HTR-8/SVneo (cell line): ENCODE results near the gene MAP3K9.

Experiments
- DNase-seq: peaks from one replicate; pipeline ENCODE4 v3.0.0; 2011; ENCODE audit warnings: low spot score, mixed read lengths; ENCODE audit not compliant: insufficient read length
- FAIRE-seq: peaks from 2 replicates; lab custom pipeline; 2011; peaks lifted over from hg19 to GRCh38; lab: Jason Lieb, UNC

MAP3K9 gene

DNA sequence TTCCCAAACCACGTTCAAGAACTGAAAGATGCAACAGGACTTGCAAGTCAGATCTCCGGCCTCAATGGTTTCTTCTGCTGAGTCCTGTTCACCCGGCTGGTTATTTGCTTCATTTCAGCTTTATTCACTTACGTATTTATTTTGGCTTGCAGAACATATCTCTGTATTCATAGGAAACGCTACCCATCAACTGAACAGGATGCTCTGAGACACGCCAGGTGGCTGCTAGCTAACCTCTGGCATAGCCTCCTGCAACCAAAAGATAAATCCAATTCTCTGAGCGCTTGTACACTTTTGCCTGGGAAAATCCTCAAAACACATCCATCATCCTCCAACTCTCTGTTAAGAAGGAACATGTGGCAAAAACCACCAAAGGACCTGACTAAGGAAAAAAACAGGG is 17.3 kb downstream of the MAP3K9 start:
- DNase-seq (no peak), FAIRE-seq (peak; percentile 44)

DNA sequence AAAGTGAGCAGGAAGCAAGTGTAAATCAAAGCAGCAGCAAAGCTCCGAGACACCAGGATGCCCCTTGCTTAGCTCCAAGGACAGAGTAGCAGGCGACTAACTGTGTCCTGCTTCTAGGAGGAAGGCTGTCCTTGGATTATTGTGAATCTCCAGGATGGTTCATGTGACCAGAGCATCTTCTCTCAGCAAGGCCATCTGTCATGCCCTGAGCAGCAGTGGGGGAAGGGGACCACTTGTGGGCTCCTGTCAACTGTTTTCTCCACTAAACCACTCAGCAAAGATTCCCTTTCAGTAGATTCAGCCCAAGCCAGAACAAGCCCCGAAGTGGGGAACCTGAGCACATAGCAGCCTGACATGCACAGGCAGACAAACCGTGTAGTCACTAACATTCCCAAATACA is 19.4 kb downstream of the MAP3K9 start:
- FAIRE-seq (no peak), DNase-seq (no peak)

DNA sequence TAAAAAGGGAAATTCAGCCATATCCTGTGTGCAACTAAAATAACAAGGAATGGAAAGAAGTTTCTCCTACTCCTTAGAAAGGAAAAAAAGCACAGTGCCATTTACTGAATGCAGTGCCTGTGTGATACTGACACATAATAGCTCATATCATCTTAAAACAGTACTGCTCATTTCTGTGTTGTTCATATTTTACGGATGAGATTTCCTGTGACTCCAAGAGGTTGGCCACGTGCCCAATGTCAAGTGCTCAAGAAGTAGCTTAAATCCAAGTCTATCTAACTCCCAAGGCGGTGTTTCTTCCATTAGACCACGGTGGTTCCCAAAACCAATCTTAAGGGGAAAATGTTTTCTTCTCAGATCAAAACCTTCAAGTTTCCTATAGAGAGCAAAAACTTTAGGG is 20.0 kb downstream of the MAP3K9 start:
- FAIRE-seq (peak; percentile 97), DNase-seq (peak; percentile 56)

DNA sequence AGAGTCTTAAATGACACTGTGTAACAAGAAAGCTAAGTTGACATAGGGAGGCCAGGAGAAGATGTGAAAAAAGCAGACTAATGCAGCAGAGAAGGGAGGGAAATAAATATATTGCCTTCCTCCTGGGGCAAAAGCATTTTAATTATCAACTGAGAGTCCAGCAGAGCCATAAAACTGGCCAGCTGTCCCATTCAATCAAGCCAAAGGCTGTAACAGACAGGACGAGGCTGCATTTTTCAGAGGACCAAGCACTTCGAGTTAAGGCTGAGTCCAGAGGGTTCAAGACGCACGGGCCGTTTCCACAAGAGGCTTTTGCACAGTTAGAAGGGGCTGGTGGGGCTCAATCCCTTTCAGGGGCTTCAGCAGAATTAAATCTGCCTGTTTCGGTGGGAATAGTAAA is 20.4 kb downstream of the MAP3K9 start:
- no peak for DNase-seq
- no peak for FAIRE-seq

DNA sequence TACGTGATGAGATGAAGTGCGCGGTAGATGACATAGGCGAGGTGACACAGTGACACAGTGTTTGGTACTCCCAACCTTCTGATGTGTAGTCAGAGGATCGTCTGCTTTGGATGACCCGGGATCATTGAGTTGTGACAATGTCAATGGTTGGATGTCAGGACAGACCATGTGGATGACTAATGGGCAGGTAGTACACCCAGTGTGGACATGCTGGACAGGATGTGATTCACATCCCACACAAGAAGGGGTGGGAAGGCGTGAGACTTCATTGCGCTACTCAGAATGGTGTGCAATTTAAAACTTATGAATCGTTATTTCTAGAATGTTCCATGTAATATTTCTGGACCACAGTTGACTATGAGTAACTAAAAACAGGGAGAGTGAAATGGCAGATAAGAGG is 23.8 kb downstream of the MAP3K9 start:
- peak; percentile 96 for FAIRE-seq
- DNase-seq, result no peak

DNA sequence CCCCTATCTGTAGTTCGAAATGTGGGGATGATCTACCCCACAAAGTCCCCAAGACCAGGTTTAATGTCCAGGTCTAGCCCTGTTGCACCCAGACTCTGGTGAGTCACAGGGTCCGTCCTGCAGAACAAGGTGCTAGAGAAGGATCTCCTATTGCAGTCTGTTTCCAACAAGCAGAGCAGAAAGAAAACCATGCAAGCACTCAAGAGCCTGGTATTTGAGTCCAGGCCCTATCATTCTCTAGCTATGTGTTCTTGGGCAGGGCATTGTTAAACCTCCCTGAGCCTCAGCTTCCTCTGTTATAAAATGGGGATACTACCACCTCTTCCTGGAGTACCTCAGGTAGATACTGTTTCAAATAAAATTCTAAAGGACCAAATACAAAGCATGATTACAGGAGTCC is 24.4 kb downstream of the MAP3K9 start:
- peak; percentile 20 for FAIRE-seq

DNA sequence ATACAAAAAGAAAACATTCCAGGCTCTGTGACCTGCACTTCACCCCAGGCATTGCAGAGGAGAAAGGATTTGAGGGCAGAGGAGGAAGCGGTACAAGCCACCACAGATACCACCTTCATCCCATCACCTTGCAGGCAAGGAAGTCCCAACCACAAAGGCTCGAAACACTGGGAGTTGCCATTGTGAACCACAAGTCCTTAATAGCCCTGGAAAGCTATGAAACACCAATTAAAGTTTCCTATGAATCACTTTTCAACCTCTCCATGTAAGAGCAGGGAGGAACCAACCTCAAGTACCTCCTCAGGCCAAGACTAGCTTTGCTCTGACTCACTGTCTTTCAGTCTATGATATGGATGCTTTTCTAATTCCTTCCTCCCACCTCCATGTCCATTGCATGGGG is 27.0 kb downstream of the MAP3K9 start:
- DNase-seq (peak; percentile 92), FAIRE-seq (no peak)

More for the DNA sequence above, 24.4 kb downstream of the MAP3K9 start:
- DNase-seq, result no peak

DNA sequence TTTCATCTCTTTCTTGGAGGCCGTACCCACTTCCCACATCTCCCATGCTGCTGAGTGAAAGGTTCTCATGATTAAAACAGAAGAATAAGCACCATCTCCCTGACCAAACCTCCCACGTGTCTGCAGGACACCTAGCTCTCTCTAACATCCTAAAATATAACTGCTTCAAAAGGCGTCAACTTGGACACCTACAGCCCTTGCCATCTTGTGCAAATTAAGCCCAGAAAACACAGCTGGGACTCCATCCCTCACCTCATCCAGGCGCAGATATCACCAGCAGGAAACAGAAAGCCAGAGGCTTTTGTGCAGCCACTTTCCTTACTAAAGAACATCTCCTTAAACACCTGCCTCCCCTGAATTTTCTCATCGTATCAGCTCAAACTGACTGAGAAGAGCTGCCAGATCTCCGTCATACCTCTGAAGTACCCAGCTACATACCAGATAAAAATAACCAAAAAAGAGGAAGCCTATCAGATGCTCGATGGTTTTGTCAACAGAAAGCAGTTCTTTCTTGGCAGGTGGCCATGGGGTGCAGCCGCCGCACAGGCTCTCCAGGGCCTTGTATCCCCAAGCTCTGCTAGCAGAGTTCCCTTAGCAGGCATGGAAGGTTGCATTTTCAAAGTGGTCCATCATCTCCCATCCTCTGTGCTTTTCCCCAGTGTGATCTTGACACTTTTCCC is 28.8 kb downstream of the MAP3K9 start:
- DNase-seq (no peak), FAIRE-seq (peak; percentile 65)

DNA sequence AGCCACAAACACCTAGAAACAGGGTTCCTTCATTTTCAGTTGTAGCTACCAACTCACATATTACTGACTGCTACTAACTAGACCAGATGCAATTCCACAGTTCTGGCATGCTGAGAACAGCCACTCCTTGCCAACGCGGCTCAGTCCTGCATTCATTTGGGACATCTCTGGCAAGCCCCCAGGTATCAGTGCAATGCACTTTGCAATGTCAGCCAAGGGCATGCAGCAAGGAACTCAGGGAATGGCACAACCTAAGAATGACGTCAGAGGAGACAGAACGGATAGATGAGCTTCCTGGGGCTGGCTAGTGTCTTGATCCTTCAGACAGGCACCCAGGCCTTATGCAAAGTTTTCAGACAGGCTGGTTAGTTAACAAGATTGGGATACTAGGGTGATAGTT is 29.6 kb downstream of the MAP3K9 start:
- DNase-seq, result no peak
- FAIRE-seq, result peak; percentile 94

DNA sequence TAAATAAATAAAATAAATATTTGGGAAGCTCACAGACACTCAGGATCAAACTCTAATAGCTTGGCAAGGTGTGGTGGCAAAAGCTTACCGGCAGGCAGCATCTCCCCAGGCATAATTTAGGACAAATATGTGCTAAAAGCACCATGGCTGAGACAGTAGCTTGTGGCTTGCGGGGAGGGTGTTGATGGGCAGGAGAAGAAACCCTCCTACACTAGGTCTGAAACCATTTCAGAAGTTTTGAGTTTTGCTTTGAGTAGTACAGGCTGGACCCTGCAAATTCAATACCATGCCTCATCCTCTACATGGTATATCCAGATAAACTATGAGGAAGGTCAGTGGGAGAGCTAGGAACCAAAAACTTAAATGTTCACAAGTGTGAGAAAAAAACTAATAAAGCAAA is 33.1 kb downstream of the MAP3K9 start:
- no peak for FAIRE-seq
- no peak for DNase-seq

DNA sequence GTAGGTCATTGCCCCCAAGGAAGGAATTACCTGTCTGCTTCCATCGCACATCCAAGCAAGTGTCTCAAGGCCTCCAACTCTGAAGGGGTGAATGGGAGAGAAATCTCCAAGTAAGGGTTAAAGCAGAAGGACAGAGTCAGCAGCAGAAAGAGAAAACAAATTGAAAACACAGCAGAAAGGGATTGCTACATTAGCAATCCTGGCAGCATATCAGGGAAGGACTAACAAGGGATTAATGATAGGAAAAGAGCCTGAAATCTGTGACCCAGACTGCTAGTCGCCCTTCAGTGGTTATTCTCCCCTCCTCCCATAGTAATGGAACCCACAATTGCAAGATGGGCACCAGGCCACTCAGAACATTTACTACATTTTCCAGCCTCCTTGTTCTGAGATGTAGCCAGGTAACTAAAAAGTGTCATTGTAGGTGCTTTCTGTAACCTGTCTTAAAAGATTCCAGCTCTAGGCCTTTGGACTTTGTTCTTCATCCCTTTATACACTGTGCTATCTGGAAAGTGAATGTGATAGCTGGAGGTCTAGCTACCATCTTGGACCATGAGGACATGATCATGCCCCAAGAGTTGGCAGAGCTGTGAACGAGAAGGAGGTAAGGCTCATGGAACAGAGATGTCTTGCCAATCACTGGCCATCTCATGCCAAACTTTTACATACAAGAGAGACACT is 36.0 kb downstream of the MAP3K9 start:
- FAIRE-seq (peak; percentile 74), DNase-seq (no peak)

DNA sequence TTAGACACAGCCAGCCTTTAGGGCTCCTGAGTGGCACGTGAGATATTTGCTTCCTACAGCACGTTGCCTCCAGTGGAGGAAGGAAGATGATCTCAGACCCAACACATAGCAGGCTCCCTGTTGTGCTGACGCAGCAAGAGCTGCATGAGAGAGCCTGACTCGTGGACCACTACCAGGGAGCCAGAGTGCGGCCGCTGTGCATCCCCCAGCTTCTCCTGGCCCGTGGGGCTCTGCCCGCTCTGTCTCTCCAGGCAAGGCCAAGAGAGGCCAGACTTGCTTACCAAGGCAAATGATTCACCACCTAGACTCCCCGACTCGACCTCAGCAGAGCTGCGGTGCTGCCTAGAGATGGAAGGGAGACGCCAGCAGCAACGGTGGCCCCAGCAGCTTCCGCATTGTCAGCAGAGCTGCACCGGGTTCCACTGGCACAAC is 37.5 kb downstream of the MAP3K9 start:
- no peak for DNase-seq
- no peak for FAIRE-seq

DNA sequence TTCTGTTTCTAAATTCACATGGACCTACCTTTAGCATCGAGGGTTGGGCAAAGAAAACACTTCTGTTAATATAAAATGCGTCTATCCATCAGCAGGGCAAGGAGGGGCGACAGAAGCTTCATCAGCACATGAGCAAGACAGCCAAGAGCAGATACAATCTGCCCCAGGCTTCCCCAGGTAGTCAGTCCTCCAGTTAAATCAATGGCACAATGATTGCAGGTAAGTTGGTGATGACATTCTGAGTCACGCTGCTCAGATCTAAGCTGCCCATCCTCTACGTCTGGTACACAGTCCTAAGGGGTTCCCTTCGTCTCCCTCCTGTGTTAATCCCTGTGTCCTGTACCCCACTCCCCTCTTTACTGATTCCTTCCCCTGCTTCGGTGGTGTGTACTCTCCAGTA is 38.8 kb downstream of the MAP3K9 start:
- FAIRE-seq (peak; percentile 88), DNase-seq (no peak)

DNA sequence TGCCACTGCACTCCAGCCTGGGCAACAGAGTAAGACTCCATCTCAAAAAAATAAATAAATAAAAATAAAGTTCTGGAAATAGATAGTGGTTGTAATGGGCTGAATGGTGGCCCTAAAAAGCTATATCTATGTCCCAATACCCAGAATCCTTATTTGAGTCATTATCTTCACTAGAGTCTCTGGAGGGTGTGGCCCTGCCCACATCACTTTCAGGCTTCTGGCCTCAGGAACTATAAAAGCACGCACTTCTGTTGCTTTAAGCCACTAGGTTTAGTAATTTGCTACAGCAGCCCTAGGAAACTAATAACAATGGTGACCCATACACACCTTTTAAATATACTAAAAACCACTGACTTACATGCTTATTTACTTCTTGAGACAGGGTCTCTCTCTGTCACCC is 49.9 kb downstream of the MAP3K9 start:
- FAIRE-seq, result no peak

DNA sequence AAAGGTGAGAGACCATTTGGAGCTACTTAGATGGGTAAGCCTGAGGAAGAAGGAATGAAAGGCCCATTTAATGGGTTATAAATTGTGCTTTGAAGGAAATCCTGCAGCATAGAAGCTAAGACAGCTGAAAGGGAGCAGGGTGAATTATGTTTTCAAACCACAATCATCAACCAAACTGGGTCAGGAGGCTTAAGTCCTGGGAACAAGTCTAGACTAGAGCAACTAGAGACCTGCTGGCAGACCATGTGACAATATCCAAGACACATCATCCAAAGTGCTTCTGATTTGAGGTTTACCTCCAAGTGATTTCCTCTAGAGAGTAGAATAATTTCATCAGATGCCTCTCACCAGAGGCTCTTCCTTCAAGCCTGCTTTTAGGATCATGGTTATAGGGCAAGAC is 53.7 kb downstream of the MAP3K9 start:
- DNase-seq (no peak), FAIRE-seq (no peak)

More for the DNA sequence above, 49.9 kb downstream of the MAP3K9 start:
- no peak for DNase-seq

DNA sequence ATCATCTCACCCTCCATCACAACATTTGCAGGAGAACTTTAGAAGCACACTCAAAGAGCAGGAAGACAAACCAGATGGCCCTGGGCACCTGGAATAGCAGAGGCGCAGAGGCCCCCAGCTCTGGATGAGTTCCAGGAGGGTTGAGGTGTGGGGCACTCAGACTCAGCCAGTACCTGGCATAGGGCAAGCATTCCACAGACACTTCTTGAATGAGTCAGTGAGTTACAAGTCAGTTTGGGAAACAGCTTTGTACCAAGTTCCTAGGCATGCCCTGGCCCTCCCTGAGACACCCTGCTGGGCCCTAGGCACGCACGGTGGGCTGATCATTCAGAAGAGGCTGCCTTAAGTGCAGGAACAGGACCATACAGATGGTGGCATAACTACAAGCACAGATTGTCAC is 54.3 kb downstream of the MAP3K9 start:
- DNase-seq (no peak), FAIRE-seq (no peak)

DNA sequence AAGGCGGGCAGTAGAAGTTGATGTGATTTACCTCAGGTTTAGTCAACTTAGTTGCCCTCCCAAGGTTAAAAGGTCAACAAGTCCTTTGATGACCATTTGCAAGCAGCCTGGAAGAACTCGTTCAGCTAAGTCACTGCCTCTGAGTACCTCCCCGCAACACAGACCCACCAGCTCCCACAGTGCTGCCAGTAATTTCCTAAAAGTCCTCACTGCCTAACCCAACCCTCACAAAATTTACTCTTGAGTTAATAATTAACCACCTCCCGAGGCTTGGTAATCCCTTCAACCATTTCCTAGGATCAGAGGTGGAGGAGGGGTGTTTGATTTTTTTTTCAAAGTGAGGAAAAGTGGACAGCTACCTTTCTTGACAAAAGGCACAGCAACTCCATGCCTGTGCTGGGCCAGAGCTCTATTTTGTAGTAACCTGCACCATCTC is 55.8 kb downstream of the MAP3K9 start:
- DNase-seq (no peak), FAIRE-seq (peak; percentile 64)

DNA sequence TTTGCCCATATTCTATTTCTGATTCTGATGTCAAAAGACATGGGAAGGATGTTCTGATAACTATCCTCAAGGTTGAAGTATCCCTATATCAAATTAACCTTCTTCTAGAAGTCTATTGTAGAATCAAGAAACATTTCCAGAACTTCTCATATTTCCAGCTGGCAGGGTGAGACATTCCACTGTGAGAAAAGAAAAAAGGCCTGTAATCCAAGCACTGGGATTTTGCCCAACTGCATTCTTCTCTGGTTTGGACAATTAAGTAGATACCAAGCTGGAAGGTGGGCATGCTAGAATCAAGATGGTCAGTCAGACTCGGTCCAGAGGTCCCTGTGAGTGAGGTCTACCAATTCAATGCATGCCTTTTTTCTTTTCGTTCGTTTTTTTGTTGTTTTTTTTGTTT is 60.9 kb downstream of the MAP3K9 start:
- FAIRE-seq (peak; percentile 80), DNase-seq (no peak)

DNA sequence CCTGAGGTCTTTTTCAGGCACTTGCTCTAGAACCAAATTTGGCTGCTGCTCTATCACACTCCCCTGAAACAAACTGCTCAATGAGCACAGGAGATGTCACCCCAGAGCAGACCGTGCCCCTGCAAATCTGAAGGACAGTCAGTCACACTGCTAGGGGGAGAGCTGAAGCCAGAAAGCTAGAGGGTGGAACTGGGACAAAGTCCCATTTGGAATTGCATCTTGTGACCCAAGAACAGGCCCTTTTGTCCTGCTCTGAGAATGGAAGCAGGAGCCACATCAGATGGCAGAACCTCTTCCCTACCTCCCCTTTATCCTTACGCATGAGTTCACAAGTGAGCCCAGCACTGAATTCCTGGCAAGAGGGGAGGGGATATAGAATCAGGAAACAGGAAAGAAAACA is 64.7 kb downstream of the MAP3K9 start:
- no peak for DNase-seq
- FAIRE-seq, result peak; percentile 63

DNA sequence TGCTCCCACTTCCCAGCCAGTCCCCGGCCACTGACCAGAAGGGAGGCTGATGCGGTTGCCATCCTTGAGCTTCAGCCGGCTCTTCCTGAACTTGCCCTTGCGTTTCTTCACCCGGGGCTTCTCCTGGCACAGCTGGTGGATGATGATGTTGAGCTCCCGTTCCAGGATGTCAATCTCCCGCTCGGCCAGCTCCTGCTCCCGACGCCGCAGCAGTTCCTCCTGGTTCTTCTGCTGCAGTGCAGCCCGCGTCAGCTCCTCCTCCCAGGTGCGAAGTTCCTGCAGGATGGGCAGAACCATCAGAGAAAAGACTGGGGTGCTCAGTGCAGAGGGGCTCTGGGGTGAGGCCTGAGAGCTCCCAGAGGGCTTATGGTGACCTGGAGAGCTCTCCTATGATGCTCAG is 67.0 kb downstream of the MAP3K9 start:
- FAIRE-seq (peak; percentile 89), DNase-seq (no peak)

DNA sequence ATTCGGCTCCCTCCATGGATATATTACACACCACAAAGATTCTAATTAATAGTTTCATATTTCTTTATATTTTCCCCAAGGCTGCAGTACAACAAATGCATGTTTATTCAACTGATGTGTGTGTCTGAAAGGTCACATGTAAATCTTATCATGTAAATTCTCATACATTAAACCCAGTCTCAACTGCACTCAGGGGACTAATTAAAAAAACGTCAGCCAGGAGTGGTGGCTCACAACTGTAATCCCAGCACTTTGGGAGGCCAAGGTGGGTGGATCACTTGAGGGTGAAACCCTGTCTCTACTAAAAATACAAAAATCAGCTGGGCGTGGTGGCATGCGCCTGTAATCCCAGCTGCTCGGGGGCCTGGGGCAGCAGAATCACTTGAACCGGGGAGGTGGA is 67.8 kb downstream of the MAP3K9 start:
- DNase-seq, result no peak
- FAIRE-seq, result no peak

DNA sequence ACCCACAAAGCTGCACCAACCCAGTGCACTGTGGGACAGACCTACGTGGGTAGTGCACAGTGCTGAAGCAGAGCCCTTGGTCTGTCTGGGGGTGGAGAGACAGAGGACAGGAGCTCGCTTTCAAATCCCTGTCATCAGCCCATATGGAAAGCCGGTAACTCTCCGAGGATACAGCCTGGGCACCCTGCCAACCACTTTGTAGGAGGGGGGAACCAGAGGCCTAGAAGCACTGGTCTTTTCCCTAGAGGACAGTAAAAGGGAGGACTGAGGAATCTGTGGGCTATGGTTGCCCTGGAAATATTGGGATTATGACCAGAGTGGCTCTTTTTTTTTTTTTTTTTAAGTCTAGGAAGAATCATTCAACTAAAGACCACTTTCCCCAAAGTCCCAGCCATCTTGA is 74.3 kb downstream of the MAP3K9 start:
- DNase-seq, result no peak

More for the DNA sequence above, 74.3 kb downstream of the MAP3K9 start:
- no peak for FAIRE-seq
